HL-60 (cell line): ENCODE results near the gene RRM1.
"Not testable (repeated sequence)": the region's sequence is repeated elsewhere in the genome, so short reads cannot be mapped to it uniquely, and the experiment has no call there.

Experiments used
- DNase-seq, 2 experiments: peaks; one replicate each; pipeline ENCODE4 v3.0.0-alpha.2; 2010 to 2020; ENCODE audit warnings: low read depth in 1 of 2, low spot score in 1 of 2
- H3K27ac ChIP-seq: fragments of 250-450 bp; sonication (Bioruptor Pico); replicated peaks from 2 replicates; pipeline ENCODE4 v1.5.1; 2020; ENCODE audit warnings: mild to moderate bottlenecking, moderate library complexity
- H3K27me3 ChIP-seq: fragments of 250-450 bp; sonication (Bioruptor Pico); 2 replicates; pipeline ENCODE4 v1.5.1; 2021; ENCODE audit warnings: mild to moderate bottlenecking, moderate library complexity; ENCODE audit not compliant: insufficient read depth, poor library complexity, severe bottlenecking
- H3K4me3 ChIP-seq: replicated peaks from 2 replicates; pipeline ENCODE4 v1.5.1; 2011; ENCODE audit warnings: mild to moderate bottlenecking, control low read depth, low read length; ENCODE audit not compliant: insufficient read depth
- GABPA ChIP-seq: IDR thresholded peaks from 2 replicates; pipeline ENCODE4 v1.6.1; 2012; ENCODE audit warnings: low read depth
- POLR2AphosphoS5 ChIP-seq: IDR thresholded peaks from 2 replicates; pipeline ENCODE4 v1.6.1; 2012; ENCODE audit warnings: low read depth
- REST ChIP-seq: IDR thresholded peaks from 2 replicates; pipeline ENCODE4 v1.6.1; 2012; ENCODE audit warnings: low read depth; ENCODE audit not compliant: insufficient replicate concordance
- SPI1 ChIP-seq: IDR thresholded peaks from 2 replicates; pipeline ENCODE4 v1.6.1; 2012; ENCODE audit warnings: low read depth, mild to moderate bottlenecking, borderline replicate concordance
- TF ChIP-seq, protein P1 (sequence below): IDR thresholded peaks from one replicate; pipeline ENCODE4 v1.5.1; 2011; ENCODE audit warnings: low read length, control low read depth, inconsistent platforms; ENCODE audit not compliant: insufficient read depth

The RRM1 gene

DNA sequence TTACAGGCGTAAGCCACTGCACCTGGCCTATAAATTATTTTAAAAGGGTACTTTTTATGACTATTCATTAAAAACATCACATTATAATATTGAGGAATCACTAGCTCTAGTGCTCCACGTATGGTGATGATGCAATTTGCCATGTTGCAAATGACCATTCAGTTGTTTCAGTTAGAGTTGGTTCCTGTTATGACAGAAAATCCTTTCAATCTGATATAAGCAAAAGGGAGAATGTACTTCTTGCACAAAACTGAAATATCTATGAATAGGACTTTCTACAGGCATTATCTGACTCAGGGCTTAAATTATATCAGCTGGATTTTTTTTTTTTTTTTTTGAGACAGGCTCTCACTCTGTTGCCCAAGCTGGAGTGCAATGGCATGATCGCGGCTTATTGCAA, 45.6 kb upstream of the RRM1 start:
- H3K4me3 ChIP-seq, result no peak overlapping the region
- no peaks in the 10 kb centered on the region for H3K27me3 ChIP-seq
- DNase-seq, result peak; percentile 85 to 86
- TF ChIP-seq, protein P1, sequence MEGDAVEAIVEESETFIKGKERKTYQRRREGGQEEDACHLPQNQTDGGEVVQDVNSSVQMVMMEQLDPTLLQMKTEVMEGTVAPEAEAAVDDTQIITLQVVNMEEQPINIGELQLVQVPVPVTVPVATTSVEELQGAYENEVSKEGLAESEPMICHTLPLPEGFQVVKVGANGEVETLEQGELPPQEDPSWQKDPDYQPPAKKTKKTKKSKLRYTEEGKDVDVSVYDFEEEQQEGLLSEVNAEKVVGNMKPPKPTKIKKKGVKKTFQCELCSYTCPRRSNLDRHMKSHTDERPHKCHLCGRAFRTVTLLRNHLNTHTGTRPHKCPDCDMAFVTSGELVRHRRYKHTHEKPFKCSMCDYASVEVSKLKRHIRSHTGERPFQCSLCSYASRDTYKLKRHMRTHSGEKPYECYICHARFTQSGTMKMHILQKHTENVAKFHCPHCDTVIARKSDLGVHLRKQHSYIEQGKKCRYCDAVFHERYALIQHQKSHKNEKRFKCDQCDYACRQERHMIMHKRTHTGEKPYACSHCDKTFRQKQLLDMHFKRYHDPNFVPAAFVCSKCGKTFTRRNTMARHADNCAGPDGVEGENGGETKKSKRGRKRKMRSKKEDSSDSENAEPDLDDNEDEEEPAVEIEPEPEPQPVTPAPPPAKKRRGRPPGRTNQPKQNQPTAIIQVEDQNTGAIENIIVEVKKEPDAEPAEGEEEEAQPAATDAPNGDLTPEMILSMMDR, result no peak
- TF ChIP-seq REST (no peak), SPI1 (no peak), GABPA (no peak), POLR2AphosphoS5 (no peak)
- H3K27ac ChIP-seq, result peak overlapping the region; percentile 66

DNA sequence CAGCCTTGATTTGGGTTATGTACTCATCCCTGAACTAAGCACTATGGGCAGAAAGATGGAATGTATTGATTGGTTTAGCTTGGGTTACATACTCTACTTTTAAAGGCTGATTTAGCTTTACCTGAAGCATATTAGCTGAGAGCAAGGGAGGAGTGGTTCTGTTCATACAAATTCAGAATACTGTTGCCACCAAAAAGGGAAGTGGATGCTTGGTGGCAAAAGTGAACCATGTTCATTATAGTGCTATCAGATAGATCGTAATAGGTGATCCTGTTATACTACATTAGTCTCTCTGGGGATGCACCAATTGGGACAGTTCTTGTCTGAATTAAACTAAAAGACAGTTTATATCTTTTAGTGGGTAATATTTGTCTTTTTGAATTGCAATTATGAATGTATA, 44.5 kb upstream of the RRM1 start:
- Histone ChIP-seq H3K27ac (peak overlapping the region; percentile 66), H3K4me3 (no peak overlapping the region), H3K27me3 (no peaks in the 10 kb centered on the region)
- peak; percentile 98 for TF ChIP-seq SPI1
- no peak for TF ChIP-seq GABPA
- no peak for TF ChIP-seq POLR2AphosphoS5
- TF ChIP-seq REST, result no peak
- TF ChIP-seq, protein P1, result no peak
- DNase-seq, result peak in 1 of 2 experiments; percentile 56

DNA sequence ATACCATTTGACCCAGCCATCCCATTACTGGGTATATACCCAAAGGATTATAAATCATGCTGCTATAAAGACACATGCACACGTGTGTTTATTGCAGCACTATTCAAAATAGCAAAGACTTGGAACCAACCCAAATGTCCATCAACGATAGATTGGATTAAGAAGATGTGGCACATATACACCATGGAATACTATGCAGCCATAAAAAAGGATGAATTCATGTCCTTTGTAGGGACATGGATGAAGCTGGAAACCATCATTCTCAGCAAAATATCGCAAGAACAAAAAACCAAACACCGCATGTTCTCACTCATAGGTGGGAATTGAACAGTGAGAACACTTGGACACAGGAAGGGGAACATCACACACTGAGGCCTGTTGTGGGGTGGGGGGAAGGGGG, 41.4 kb upstream of the RRM1 start:
- not testable (repeated sequence) for H3K27me3 ChIP-seq, DNase-seq, H3K27ac ChIP-seq, H3K4me3 ChIP-seq

- no peak overlapping the region for H3K27ac ChIP-seq
- DNase-seq, result no peak
- H3K27me3 ChIP-seq, result no peaks in the 10 kb centered on the region
- no peak overlapping the region for H3K4me3 ChIP-seq
- no peak for TF ChIP-seq REST
- no peak for TF ChIP-seq POLR2AphosphoS5
- no peak for TF ChIP-seq SPI1
- TF ChIP-seq, protein P1, result no peak
- no peak for TF ChIP-seq GABPA
These were observed 40.0 kb upstream of the RRM1 start for GRCh38 chr11:4054643-4055042.
